Neuronal stem cell (in vitro differentiated cells): Measurements from ENCODE around the gene SYT14.
"Not testable (repeated sequence)": the region's sequence is repeated elsewhere in the genome, so short reads cannot be mapped to it uniquely, and the experiment has no call there.

Experiments
- DNase-seq: peaks from one replicate; pipeline ENCODE4 v3.0.0-alpha.2; 2013; ENCODE audit warnings: low spot score
- H2AFZ ChIP-seq: one replicate; pipeline ENCODE4 v1.6.1; 2013; ENCODE audit warnings: mild to moderate bottlenecking, low read length, inconsistent platforms
- H2AK5ac ChIP-seq: 2 replicates; pipeline ENCODE4 v1.6.1; 2013; ENCODE audit warnings: low read depth, mild to moderate bottlenecking, inconsistent platforms, low read length, moderate library complexity, mixed read lengths
- H2BK120ac ChIP-seq: 2 replicates; pipeline ENCODE4 v1.6.1; 2013; ENCODE audit warnings: low read depth, mild to moderate bottlenecking, inconsistent platforms, low read length, moderate library complexity, mixed read lengths
- H2BK12ac ChIP-seq: one replicate; pipeline ENCODE4 v1.6.1; 2013; ENCODE audit warnings: low read length, inconsistent platforms
- H2BK15ac ChIP-seq: 2 replicates; pipeline ENCODE4 v1.6.1; 2013; ENCODE audit warnings: mild to moderate bottlenecking, low read length, inconsistent platforms, mixed read lengths
- H2BK5ac ChIP-seq: one replicate; pipeline ENCODE4 v1.6.1; 2013; ENCODE audit warnings: inconsistent platforms, mild to moderate bottlenecking, low read length, moderate library complexity
- H3K14ac ChIP-seq: one replicate; pipeline ENCODE4 v1.6.1; 2013; ENCODE audit warnings: low read length, inconsistent platforms
- H3K18ac ChIP-seq: 2 replicates; pipeline ENCODE4 v1.6.1; 2013; ENCODE audit warnings: low read length, inconsistent platforms
- H3K23ac ChIP-seq: 2 replicates; pipeline ENCODE4 v1.6.1; 2013; ENCODE audit warnings: low read depth, mild to moderate bottlenecking, mixed read lengths, low read length, inconsistent platforms; ENCODE audit not compliant: poor library complexity
- H3K27ac ChIP-seq: replicated peaks from 3 replicates; pipeline ENCODE4 v1.5.1; 2013; ENCODE audit warnings: low read length, inconsistent platforms
- H3K27me3 ChIP-seq, 3 experiments: 2 replicates each; pipeline ENCODE4 v1.6.1; 2013; ENCODE audit warnings: low read length in 3 of 3, mild to moderate bottlenecking in 2 of 3, inconsistent platforms in 1 of 3, low read depth in 1 of 3, mixed read lengths in 1 of 3, moderate library complexity in 1 of 3; ENCODE audit not compliant: control insufficient read depth in 3 of 3, insufficient read depth in 3 of 3
- H3K36me3 ChIP-seq, 2 donors: replicated peaks in 1 of 2; 2 replicates each; pipeline ENCODE4 v1.6.1; 2013; ENCODE audit warnings: low read length in 2 of 2; ENCODE audit not compliant: control insufficient read depth in 2 of 2, insufficient read depth in 2 of 2
- H3K4ac ChIP-seq: 2 replicates; pipeline ENCODE4 v1.6.1; 2013; ENCODE audit warnings: inconsistent platforms, mild to moderate bottlenecking, low read length, moderate library complexity
- H3K4me1 ChIP-seq, 2 donors: 1 replicate in 1 of 2; 2 replicates in 1 of 2; pipeline ENCODE4 v1.6.1; 2013; ENCODE audit warnings: low read length in 2 of 2, low read depth in 1 of 2; ENCODE audit not compliant: control insufficient read depth in 2 of 2, insufficient read depth in 1 of 2
- H3K4me2 ChIP-seq: one replicate; pipeline ENCODE4 v1.6.1; 2013; ENCODE audit warnings: mild to moderate bottlenecking, low read length, inconsistent platforms; ENCODE audit not compliant: insufficient read depth, poor library complexity, severe bottlenecking
- H3K4me3 ChIP-seq, 2 donors: 2 replicates each; pipeline ENCODE4 v1.5.1; 2013; ENCODE audit warnings: low read length in 2 of 2, mild to moderate bottlenecking in 2 of 2, inconsistent platforms in 1 of 2, moderate library complexity in 1 of 2
- H3K79me1 ChIP-seq: one replicate; pipeline ENCODE4 v1.6.1; 2013; ENCODE audit warnings: low read depth, mild to moderate bottlenecking, inconsistent platforms, low read length, moderate library complexity
- H3K9ac ChIP-seq: one replicate; pipeline ENCODE4 v1.6.1; 2013; ENCODE audit warnings: mild to moderate bottlenecking, low read depth, low read length, inconsistent platforms; ENCODE audit not compliant: poor library complexity
- H3K9me3 ChIP-seq, 2 donors: replicated peaks in 1 of 2; 2 replicates each; pipeline versions ENCODE3 to v1.6.1; 2013; ENCODE audit warnings: low read length in 2 of 2, mild to moderate bottlenecking in 2 of 2, inconsistent platforms in 1 of 2, low read depth in 1 of 2, mixed read lengths in 1 of 2, moderate library complexity in 1 of 2; ENCODE audit not compliant: control insufficient read depth in 2 of 2, insufficient read depth in 1 of 2
- H4K8ac ChIP-seq: one replicate; pipeline ENCODE4 v1.6.1; 2013; ENCODE audit warnings: low read depth, mild to moderate bottlenecking, inconsistent platforms, low read length, moderate library complexity
- H4K91ac ChIP-seq: one replicate; pipeline ENCODE4 v1.6.1; 2013; ENCODE audit warnings: low read length, low read depth, mild to moderate bottlenecking, inconsistent platforms; ENCODE audit not compliant: poor library complexity
- WGBS, 2 donors: extraction: QIAGEN DNeasy Blood & Tissue Kit; methylation state at CpG; one replicate each; pipeline ENCODE4 v1.1.7; 2013; ENCODE audit warnings: missing lambda C conversion rate in 2 of 2, mixed read lengths in 1 of 2; ENCODE audit not compliant: insufficient read length in 2 of 2, insufficient replicate concordance in 1 of 2; ENCODE audit errors: extremely low coverage in 2 of 2; 5-methylcytosine and 5-hydroxymethylcytosine counted together

The SYT14 gene

GRCh38 chr1:209898271-209898670 lies 39.7 kb upstream of the SYT14 start:
- not testable (repeated sequence) for H2BK5ac ChIP-seq, H3K79me1 ChIP-seq, H3K9me3 ChIP-seq, H4K8ac ChIP-seq, H3K23ac ChIP-seq, H3K18ac ChIP-seq, H3K14ac ChIP-seq, H2BK15ac ChIP-seq, H2BK120ac ChIP-seq, H3K36me3 ChIP-seq, H4K91ac ChIP-seq, H3K27ac ChIP-seq, H3K9ac ChIP-seq, H2AK5ac ChIP-seq, DNase-seq, H2AFZ ChIP-seq, H3K27me3 ChIP-seq, H3K4ac ChIP-seq, H3K4me3 ChIP-seq, H2BK12ac ChIP-seq, H3K4me1 ChIP-seq, H3K4me2 ChIP-seq
- WGBS, 2 donors: no CpG with 5 or more reads among the region's 6 CpGs

GRCh38 chr1:209898851-209899250 lies 39.2 kb upstream of the SYT14 start:
- not testable (repeated sequence) for H3K9me3 ChIP-seq, H3K4ac ChIP-seq, H2BK12ac ChIP-seq, H2BK120ac ChIP-seq, H3K9ac ChIP-seq, H3K79me1 ChIP-seq, DNase-seq, H3K4me3 ChIP-seq, H3K14ac ChIP-seq, H2AK5ac ChIP-seq, H3K36me3 ChIP-seq, H3K23ac ChIP-seq, H4K8ac ChIP-seq, H3K4me2 ChIP-seq, H3K27me3 ChIP-seq, H3K27ac ChIP-seq, H2AFZ ChIP-seq, H2BK5ac ChIP-seq, H3K4me1 ChIP-seq, H4K91ac ChIP-seq, H3K18ac ChIP-seq, H2BK15ac ChIP-seq
- WGBS, 2 donors: no CpG with 5 or more reads among the region's 21 CpGs

- Histone ChIP-seq H2BK5ac (no peak overlapping the region), H3K4me3 (no peak overlapping the region), H4K91ac (no peak overlapping the region), H3K9me3 (no peaks in the 10 kb centered on the region), H2BK12ac (no peak overlapping the region), H3K36me3 (no peaks in the 10 kb centered on the region), H3K18ac (no peak overlapping the region), H3K27me3 (peaks cover 0 to 3% (median 0%) of the 10 kb centered on the region in 3 experiments), H3K23ac (no peak overlapping the region), H2BK15ac (no peak overlapping the region), H2AK5ac (no peak overlapping the region), H3K14ac (no peak overlapping the region), H2BK120ac (no peak overlapping the region), H2AFZ (no peak overlapping the region), H4K8ac (no peak overlapping the region), H3K79me1 (no peaks in the 10 kb centered on the region), H3K9ac (no peak overlapping the region), H3K4me2 (no peak overlapping the region), H3K4ac (no peak overlapping the region), H3K27ac (no peak overlapping the region), H3K4me1 (no peaks in the 10 kb centered on the region)
- DNase-seq: no peak
- no CpG with 5 or more reads among the region's 3 CpGs for WGBS, 2 donors
Observed at GRCh38 chr1:209899948-209900347, 38.1 kb upstream of the SYT14 start.

- no peak overlapping the region for H3K23ac ChIP-seq
- no peak for DNase-seq
Observed at GRCh38 chr1:209900734-209901133, 37.3 kb upstream of the SYT14 start.

More at GRCh38 chr1:209900734-209901133, 37.3 kb upstream of the SYT14 start:
- Histone ChIP-seq H4K8ac (no peak overlapping the region), H2BK120ac (no peak overlapping the region), H3K79me1 (no peaks in the 10 kb centered on the region), H3K9me3 (no peaks in the 10 kb centered on the region), H2BK5ac (no peak overlapping the region), H3K4me2 (no peak overlapping the region), H3K36me3 (no peaks in the 10 kb centered on the region), H2BK12ac (no peak overlapping the region), H2BK15ac (no peak overlapping the region), H3K4me3 (no peak overlapping the region), H3K18ac (no peak overlapping the region), H2AK5ac (no peak overlapping the region), H3K27me3 (peaks cover 0 to 3% (median 0%) of the 10 kb centered on the region in 3 experiments), H2AFZ (no peak overlapping the region), H3K27ac (no peak overlapping the region), H3K9ac (no peak overlapping the region), H3K4ac (no peak overlapping the region), H3K14ac (no peak overlapping the region), H4K91ac (no peak overlapping the region), H3K4me1 (no peaks in the 10 kb centered on the region)
- no CpG with 5 or more reads among the region's 1 CpG for WGBS, 2 donors
